Epithelial cell of esophagus (primary cell): ENCODE data around the gene DNAAF9.
"Not testable (repeated sequence)": the region's sequence is repeated elsewhere in the genome, so short reads cannot be mapped to it uniquely, and the experiment has no call there.

Experiments
- DNase-seq: peaks from one replicate; pipeline ENCODE4 v3.0.0; 2010; ENCODE audit warnings: low read depth
- H3K4me3 ChIP-seq: 2 replicates; pipeline ENCODE4 v1.5.1; 2011; ENCODE audit warnings: mild to moderate bottlenecking, low read length, control low read depth
- TF ChIP-seq, protein P1 (sequence below): IDR thresholded peaks from 2 replicates; pipeline ENCODE4 v1.5.1; 2011; ENCODE audit warnings: low read depth, mild to moderate bottlenecking, low read length, control low read depth, inconsistent platforms; ENCODE audit not compliant: insufficient read depth; ENCODE audit errors: missing control alignments

DNAAF9 gene

DNA sequence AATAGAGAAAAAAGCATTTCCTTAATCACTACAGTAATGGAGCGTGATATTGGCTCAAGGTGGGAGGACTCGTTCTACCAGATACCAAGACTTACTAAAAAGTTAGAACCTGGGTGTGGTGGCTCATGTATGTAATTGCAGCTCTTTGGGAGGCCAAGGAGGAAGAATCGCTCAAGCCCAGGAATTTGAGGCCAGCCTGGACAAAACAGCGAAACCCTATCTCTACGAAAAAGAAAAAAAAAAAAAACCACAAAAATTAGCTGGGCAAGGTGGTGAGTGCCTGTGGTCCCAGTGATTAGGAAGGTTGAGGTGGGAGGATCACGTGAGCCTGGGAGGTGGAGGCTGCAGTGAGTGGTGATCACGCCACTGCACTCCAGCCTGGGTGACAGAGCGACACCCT is 39.3 kb upstream of the DNAAF9 start:
- no peak overlapping the region for H3K4me3 ChIP-seq
- TF ChIP-seq, protein P1, sequence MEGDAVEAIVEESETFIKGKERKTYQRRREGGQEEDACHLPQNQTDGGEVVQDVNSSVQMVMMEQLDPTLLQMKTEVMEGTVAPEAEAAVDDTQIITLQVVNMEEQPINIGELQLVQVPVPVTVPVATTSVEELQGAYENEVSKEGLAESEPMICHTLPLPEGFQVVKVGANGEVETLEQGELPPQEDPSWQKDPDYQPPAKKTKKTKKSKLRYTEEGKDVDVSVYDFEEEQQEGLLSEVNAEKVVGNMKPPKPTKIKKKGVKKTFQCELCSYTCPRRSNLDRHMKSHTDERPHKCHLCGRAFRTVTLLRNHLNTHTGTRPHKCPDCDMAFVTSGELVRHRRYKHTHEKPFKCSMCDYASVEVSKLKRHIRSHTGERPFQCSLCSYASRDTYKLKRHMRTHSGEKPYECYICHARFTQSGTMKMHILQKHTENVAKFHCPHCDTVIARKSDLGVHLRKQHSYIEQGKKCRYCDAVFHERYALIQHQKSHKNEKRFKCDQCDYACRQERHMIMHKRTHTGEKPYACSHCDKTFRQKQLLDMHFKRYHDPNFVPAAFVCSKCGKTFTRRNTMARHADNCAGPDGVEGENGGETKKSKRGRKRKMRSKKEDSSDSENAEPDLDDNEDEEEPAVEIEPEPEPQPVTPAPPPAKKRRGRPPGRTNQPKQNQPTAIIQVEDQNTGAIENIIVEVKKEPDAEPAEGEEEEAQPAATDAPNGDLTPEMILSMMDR: peak; percentile 32
- DNase-seq: peak; percentile 94

DNA sequence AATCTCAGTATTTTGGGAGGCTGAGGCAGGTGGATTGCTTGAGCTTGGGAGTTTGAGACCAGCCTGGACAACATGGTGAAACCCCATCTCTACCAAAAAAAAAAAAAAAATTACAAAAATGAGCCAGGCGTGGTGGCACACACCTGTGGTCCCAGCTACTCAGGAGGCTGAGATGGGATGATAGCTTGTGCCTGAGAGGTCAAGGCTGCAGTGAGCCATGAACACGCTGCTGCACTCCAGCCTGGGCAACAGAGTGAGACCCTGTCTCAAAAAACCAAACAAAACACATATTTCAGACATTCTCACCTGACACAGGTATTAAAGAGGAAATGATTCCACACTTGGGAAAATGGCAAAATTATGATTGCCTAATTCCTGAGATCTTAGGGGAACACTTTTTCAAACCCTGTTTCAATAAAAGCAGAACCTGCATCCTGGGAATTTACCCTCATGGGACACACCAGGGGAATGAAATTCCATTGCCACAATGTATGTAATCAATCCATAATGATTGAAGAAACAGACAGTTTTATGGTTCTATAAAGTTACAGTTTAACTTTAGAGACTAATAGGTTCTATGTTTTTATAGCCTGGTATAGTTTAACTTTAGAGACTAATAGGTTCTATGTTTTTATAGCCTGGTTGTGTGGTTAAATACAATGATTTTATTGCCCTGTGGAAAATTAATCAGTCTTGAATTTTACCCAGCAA is 29.6 kb upstream of the DNAAF9 start:
- no peak overlapping the region for H3K4me3 ChIP-seq
- TF ChIP-seq, protein P1: no peak
- no peak for DNase-seq

DNA sequence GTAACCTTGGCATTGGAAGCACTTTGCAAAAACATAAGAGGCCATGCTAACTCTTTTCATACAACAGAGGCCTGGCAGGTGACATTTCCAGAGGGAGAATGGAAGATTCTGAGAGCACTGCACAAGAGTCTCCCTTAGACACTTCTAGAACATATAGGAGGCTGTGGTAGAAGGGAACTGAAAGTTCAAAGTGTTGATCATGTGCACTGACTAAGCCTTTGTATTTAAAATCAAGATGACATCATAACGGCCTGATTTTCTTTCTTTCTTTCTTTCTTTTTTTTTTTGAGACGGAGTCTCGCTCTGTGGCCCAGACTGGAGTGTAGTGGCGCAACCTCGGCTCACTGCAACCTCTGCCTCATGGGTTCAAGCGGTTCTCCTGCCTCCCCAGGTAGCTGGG is 26.8 kb upstream of the DNAAF9 start:
- no peak for DNase-seq
- TF ChIP-seq, protein P1: no peak
- H3K4me3 ChIP-seq: no peak overlapping the region

DNA sequence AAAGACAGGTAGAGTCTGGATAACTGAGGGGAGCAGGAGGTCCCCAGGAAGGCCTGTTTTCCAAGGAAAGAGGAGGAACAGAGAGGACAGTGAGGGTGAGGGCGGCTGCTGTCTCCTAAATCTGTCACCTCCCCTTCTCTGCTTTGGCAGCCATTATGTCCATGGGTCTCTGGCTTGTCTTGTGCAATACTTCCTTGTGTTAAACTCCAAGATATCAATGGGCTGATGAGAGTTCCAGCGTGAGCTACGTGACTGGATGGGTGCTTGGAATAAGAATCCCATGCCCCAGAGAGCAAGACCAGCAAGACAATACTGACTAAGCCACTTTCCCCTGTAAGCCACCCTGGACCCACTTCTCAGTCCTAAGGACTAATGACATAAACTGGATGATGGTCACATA is 26.3 kb upstream of the DNAAF9 start:
- DNase-seq: no peak
- TF ChIP-seq, protein P1: no peak
- no peak overlapping the region for H3K4me3 ChIP-seq

DNA sequence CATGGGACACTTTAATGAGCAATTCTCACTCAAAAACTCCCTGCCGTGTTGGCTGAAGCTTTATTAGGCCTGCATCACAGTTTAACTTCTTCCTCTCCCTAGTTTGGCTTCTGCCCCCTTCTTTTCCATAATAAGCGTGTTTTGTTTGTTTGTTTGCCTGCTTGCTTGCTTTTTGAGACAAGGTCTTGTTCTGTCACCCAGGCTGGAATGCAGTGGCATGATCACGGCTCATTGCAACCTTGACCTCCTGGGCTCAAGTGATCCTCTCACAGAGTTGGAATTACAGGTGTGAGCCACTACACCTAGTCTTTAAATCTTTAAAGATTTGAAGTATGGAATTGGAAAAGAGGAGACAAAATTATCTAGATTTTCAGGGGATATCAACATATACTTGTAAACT is 25.4 kb upstream of the DNAAF9 start:
- no peak for DNase-seq
- TF ChIP-seq, protein P1: no peak
- no peak overlapping the region for H3K4me3 ChIP-seq

DNA sequence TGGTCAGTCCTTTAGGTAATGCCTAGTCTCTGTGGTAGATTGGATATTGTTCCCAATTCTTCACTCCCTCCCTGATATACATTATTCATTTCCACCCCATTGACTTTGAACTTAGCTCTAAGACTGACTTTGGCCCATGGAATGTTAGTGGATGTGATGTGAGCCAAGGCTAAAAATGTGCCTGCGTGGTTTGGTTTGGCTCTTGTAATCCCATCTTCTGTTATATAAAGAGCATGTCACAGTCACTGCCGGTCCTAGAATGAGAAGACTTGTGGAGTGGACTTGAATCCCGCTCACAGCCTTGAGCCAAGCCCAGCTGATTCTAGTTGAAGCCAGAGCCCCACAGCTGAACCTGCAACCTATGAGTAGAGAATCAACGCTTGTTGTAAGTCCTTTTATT is 23.6 kb upstream of the DNAAF9 start:
- TF ChIP-seq, protein P1: no peak
- no peak for DNase-seq
- no peak overlapping the region for H3K4me3 ChIP-seq

DNA sequence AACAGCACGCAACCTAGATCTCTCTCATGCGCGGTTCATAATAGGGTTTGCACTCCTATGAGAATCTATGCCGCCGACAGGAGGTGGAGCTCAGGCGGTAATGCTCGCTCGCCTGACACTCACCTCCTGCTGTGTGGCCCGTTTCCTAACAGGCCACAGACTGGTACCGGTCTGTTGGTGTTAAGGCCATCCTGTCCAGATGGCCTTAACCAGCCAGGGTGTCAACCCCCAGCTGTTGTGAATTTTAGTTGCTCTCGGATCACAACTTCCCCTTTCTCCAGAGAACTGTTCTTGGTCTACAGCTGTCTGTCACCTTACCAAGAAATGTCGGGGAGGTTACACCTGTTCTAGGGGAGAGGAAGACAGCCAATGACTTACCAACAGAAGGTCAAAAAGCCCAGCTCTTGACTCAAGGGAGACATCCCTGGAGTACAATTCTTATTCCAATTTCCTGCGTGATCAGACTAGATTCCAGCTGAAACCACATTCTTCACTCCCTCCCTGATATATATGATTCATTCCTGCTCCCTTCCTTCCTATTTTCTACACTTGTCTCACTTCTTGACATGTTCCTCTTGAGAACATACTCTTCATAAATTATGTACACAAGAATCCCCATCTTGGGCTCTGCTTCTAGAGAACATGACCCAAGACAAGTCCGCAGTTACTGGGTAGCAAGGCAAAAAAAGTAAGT is 23.1 kb upstream of the DNAAF9 start:
- H3K4me3 ChIP-seq: no peak overlapping the region
- TF ChIP-seq, protein P1: no peak
- peak; percentile 30 for DNase-seq

DNA sequence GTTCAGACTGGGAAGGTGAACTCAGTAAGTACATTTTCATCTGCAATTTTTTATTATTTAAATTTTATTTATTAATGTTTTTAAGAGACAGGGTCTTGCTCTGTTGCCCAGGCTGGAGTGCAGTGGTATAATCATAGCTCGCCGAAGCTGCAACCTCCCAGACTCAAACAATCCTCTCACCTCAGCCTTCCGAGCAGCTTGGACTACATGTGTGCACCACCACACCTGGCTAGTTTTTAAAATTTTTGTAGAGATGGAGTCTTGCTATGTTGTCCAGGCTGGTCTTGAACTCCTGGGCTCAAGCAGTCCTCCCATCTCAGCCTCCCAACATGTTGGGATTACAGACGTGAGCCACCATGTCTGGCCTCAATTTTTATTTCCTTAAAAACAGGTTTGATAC is 19.3 kb upstream of the DNAAF9 start:
- H3K4me3 ChIP-seq, DNase-seq: not testable (repeated sequence)
